ENCODE data around the gene PLEK2.
"Not testable (repeated sequence)": the region's sequence is repeated elsewhere in the genome, so short reads cannot be mapped to it uniquely, and the experiment has no call there.

PLEK2 gene

GRCh38 chr14:67426983-67427606, 15.1 kb upstream of the PLEK2 start:
- peak; percentile 76 for DNase-seq

- no peak for DNase-seq
These were observed 14.2 kb upstream of the PLEK2 start for GRCh38 chr14:67426161-67426560.

- DNase-seq: no peak
These were observed 13.6 kb upstream of the PLEK2 start for GRCh38 chr14:67425608-67426007.

- no peak for DNase-seq
These were observed 12.6 kb upstream of the PLEK2 start for GRCh38 chr14:67424539-67424938.

GRCh38 chr14:67423424-67423823, 11.5 kb upstream of the PLEK2 start:
- DNase-seq: no peak

GRCh38 chr14:67421356-67422224, 9.6 kb upstream of the PLEK2 start:
- DNase-seq: no peak

- DNase-seq: no peak
These were observed 8.3 kb upstream of the PLEK2 start for GRCh38 chr14:67420102-67420739.

- no peak for DNase-seq
These were observed 6.6 kb upstream of the PLEK2 start for GRCh38 chr14:67418401-67419191.

- no peak for DNase-seq
These were observed 5.7 kb upstream of the PLEK2 start for GRCh38 chr14:67417633-67418032.

- DNase-seq: no peak
These were observed 4.8 kb upstream of the PLEK2 start for GRCh38 chr14:67416810-67417209.

- no peak for DNase-seq
These were observed 4.1 kb upstream of the PLEK2 start for GRCh38 chr14:67416085-67416484.

- DNase-seq: not testable (repeated sequence)
These were observed 3.6 kb upstream of the PLEK2 start for GRCh38 chr14:67415610-67416009.

GRCh38 chr14:67413806-67414769, 2.1 kb upstream of the PLEK2 start:
- peak; percentile 44 for DNase-seq

- DNase-seq: no peak
These were observed 595 bp downstream of the PLEK2 start for GRCh38 chr14:67411370-67411769.

- no peak for DNase-seq
These were observed 1.7 kb downstream of the PLEK2 start for GRCh38 chr14:67410313-67410712.

- no peak for DNase-seq
These were observed 2.5 kb downstream of the PLEK2 start for GRCh38 chr14:67409461-67409860.

- not testable (repeated sequence) for DNase-seq
These were observed 3.7 kb downstream of the PLEK2 start for GRCh38 chr14:67408122-67408801.

- DNase-seq: no peak
These were observed 6.2 kb downstream of the PLEK2 start for GRCh38 chr14:67405771-67406170.

GRCh38 chr14:67400434-67400833, 11.5 kb downstream of the PLEK2 start:
- DNase-seq: no peak

GRCh38 chr14:67397536-67397935, 14.4 kb downstream of the PLEK2 start:
- no peak for DNase-seq

GRCh38 chr14:67396381-67396970, 15.5 kb downstream of the PLEK2 start:
- DNase-seq: no peak
